ENCODE data around the gene ZBTB7C.

DNA sequence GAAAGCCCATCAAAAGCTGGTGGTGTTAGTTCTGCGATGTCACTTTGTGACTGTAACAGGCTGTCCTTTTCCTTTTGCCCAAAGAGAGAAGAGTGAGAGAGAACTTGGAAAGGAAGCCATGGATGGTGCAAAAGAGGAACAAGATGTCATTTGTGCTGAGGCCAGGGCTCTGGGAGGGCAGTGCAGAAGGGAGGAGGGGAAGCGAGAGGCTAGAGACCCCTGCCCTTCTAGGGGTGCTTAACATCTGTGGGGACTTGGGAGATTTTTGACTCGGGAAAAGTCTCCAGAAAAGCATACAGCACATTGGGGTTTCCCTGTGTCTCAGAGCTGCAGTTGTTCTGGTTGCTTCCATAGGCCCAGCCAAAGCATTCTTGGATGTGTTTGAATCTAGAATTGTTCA lies 49.6 kb downstream of the ZBTB7C start:
- TF ChIP-seq CTCF (IDR thresholded peaks at IDR 0.05), result no peak
- TF ChIP-seq EZH2 (IDR thresholded peaks at IDR 0.05), result no peak
